Stimulated activated naive CD8-positive, alpha-beta T cell treated with anti-CD3 and anti-CD28 coated beads, Interleukin-15, amount 100 ng/mL, for 72 hours (primary cell): ENCODE measurements around the gene CCDC191.

ENCODE experiments used
- ATAC-seq: fragments of 150-1000 bp; cut with Tn5 transposase; 2 replicates; pipeline ENCODE4 v1.10.0; 2021; ENCODE audit warnings: mild to moderate bottlenecking, moderate library complexity
- DNase-seq, 2 donors: peaks; one replicate each; pipeline ENCODE4 v3.0.0; 2021 to 2022
- H3K27ac Mint-ChIP-seq, 2 donors: one replicate each; pipeline ENCODE4 v1.8.0; 2022; ENCODE audit warnings: mild to moderate bottlenecking in 2 of 2, mixed read lengths in 2 of 2, moderate library complexity in 2 of 2
- H3K27me3 Mint-ChIP-seq: one replicate; pipeline ENCODE4 v1.8.0; 2022; ENCODE audit warnings: mixed read lengths
- H3K4me1 Mint-ChIP-seq: one replicate; pipeline ENCODE4 v1.8.0; 2022; ENCODE audit warnings: mild to moderate bottlenecking, mixed read lengths
- H3K4me3 Mint-ChIP-seq, 2 donors: one replicate each; pipeline ENCODE4 v1.8.0; 2022; ENCODE audit warnings: mild to moderate bottlenecking in 2 of 2, mixed read lengths in 2 of 2, moderate library complexity in 1 of 2
- H3K9me3 Mint-ChIP-seq, 2 donors: one replicate each; pipeline ENCODE4 v1.8.0; 2022; ENCODE audit warnings: mixed read lengths in 2 of 2

Gene CCDC191

DNA sequence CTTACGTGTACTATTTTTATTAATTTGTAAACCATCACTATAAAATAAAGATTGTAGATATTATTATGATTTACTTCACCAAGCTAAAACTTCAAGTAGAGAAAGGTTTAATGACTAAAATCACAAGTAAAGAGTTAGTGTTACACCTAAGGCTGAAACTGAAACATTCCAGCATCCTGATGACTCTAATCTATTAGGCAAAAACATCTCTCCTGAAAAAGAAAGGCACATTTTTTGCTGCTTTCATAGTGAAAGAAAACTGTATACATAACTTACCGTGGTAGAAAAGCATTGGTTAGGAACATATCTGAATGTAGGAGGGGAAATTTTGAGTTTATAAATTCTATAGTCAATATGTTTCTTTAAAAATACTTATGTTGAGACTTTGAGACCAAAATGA, 35.4 kb downstream of the CCDC191 start:
- Mint-ChIP-seq H3K9me3 (no peaks in the 10 kb centered on the region), H3K4me1 (peaks cover 5% of the 10 kb centered on the region), H3K27me3 (no peaks in the 10 kb centered on the region), H3K4me3 (peak overlapping the region in 1 of 2 donors; percentile 20), H3K27ac (no peak overlapping the region)
- no peak for DNase-seq
- ATAC-seq: peak; percentile 61

DNA sequence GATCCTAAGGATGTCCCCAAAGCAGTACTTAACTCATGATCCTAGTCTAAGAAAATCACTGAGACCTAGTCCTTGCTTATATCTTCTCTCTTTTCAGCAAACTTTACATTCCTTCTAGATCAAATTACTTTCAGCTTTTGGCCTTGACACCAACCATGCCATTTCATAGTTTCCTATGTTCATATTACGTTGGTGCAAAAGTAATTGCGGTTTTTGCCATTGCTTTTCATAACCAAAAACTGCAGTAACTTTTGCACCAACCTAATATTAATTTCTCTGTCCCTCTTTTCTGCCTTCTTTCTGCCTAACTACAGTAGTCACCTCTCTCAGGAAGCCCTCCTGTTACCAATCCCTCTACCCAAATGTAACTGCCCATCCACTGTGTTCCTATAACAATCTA, 36.8 kb downstream of the CCDC191 start:
- DNase-seq (no peak), ATAC-seq (no peak)
- H3K9me3 Mint-ChIP-seq: no peaks in the 10 kb centered on the region
- no peak overlapping the region for H3K27ac Mint-ChIP-seq
- no peaks in the 10 kb centered on the region for H3K27me3 Mint-ChIP-seq
- peaks cover 5% of the 10 kb centered on the region for H3K4me1 Mint-ChIP-seq
- no peak overlapping the region for H3K4me3 Mint-ChIP-seq

- DNase-seq (no peak), ATAC-seq (no peak)
- H3K27me3 Mint-ChIP-seq: no peaks in the 10 kb centered on the region
- H3K9me3 Mint-ChIP-seq: no peaks in the 10 kb centered on the region
- no peak overlapping the region for H3K4me3 Mint-ChIP-seq
- no peaks in the 10 kb centered on the region for H3K4me1 Mint-ChIP-seq
- no peak overlapping the region for H3K27ac Mint-ChIP-seq
These were observed 42.1 kb downstream of the CCDC191 start for GRCh38 chr3:114014211-114014610.

GRCh38 chr3:114011059-114011797, 45.1 kb downstream of the CCDC191 start:
- no peak overlapping the region for H3K4me3 Mint-ChIP-seq
- DNase-seq: no peak

DNA sequence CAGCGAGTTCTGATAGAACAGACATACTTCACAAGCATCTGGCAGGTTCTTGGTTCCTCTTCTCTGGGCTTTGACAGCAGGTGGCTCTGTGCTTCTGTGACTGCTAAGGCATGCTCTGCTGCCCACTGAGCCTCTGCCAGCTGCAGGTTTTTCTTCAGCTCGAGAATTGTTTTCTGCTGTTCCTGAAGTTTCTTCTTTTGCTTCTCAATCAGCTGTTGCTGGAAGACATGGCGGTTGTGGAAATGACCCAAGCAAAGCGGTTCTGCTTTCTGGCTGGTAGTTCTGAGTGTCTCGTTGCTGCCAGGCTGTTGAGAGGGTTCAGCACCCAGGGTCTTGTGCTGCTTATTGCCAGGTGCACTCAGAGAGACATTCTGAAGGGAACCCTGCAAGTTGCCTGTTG, 50.8 kb downstream of the CCDC191 start:
- H3K27ac Mint-ChIP-seq: no peak overlapping the region
- H3K9me3 Mint-ChIP-seq: no peaks in the 10 kb centered on the region
- no peak for DNase-seq
- H3K4me3 Mint-ChIP-seq: no peak overlapping the region
- no peaks in the 10 kb centered on the region for H3K4me1 Mint-ChIP-seq
- no peaks in the 10 kb centered on the region for H3K27me3 Mint-ChIP-seq
- ATAC-seq: no peak

More at GRCh38 chr3:114011059-114011797, 45.1 kb downstream of the CCDC191 start:
- H3K4me1 Mint-ChIP-seq: no peaks in the 10 kb centered on the region
- no peak for ATAC-seq
- no peaks in the 10 kb centered on the region for H3K9me3 Mint-ChIP-seq
- H3K27me3 Mint-ChIP-seq: no peaks in the 10 kb centered on the region
- H3K27ac Mint-ChIP-seq: no peak overlapping the region

DNA sequence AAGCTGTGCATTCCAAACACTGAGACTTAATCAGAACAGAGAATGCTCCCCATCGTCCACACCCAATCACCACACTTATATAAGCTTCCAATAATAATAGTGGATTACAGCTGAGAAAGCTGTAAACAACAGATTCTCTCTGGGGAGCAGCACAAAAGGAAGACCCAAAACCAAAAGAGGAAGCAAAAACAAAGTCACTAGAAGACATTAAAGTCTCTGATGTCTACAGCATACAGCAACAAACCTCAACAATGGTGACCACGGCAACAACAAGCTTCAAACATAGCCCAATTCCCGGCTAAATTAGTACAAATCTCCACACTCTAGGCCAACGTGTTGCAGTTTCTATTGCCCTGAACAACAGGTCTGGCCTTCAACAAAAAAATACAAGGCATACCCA, 70.8 kb downstream of the CCDC191 start:
- Mint-ChIP-seq H3K4me1 (no peaks in the 10 kb centered on the region), H3K27ac (peak overlapping the region in 1 of 2 donors; percentile 88), H3K9me3 (no peaks in the 10 kb centered on the region), H3K27me3 (no peaks in the 10 kb centered on the region), H3K4me3 (no peak overlapping the region)
- DNase-seq (no peak), ATAC-seq (no peak)

DNA sequence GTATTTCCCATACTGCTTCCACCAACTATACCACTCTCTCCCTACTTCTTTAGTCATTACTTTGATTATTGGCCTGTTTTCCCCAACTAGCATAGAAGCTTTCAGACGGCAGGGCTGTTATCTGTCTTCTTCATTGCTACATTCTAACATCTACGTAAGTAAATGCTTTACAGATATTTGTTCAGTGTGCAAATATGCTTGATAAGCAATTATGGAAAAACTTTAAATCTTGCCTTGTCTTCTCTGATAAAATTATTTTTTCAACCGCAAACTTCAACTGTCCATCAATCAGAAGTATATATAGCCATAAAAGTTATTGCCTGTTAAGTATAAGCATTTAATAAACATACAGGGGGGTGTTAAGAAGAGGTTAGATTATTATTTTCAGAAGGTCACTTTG, 72.8 kb downstream of the CCDC191 start:
- no peak overlapping the region for H3K4me3 Mint-ChIP-seq
- no peak overlapping the region for H3K27ac Mint-ChIP-seq
- no peaks in the 10 kb centered on the region for H3K9me3 Mint-ChIP-seq
- no peak for ATAC-seq
- no peaks in the 10 kb centered on the region for H3K27me3 Mint-ChIP-seq
- DNase-seq: no peak
- H3K4me1 Mint-ChIP-seq: no peaks in the 10 kb centered on the region

- no peak overlapping the region for H3K4me3 Mint-ChIP-seq
- no peak overlapping the region for H3K27ac Mint-ChIP-seq
- no peaks in the 10 kb centered on the region for H3K4me1 Mint-ChIP-seq
- ATAC-seq: no peak
- H3K27me3 Mint-ChIP-seq: no peaks in the 10 kb centered on the region
- DNase-seq: no peak
- no peaks in the 10 kb centered on the region for H3K9me3 Mint-ChIP-seq
These were observed 74.5 kb downstream of the CCDC191 start for GRCh38 chr3:113981803-113982202.

DNA sequence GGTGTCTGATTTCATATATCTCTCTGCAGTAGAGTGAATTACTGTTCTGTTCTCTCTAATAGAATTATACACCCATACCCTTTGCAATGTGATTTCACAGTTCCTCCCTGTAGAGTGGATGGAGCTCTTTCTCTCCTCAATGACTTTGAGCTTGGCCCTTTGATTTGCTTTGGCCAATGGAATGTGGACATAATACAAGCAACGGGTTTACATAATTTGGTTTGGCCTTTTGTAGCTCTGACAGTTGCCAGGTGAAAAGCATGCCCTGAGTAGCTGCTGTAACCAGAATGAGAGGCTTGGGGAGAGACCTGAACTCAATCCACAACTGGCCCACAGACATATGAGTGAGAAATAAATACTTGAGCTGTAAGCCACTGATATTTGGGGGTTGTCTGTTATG, 76.4 kb downstream of the CCDC191 start:
- DNase-seq: no peak
- Mint-ChIP-seq H3K27ac (no peak overlapping the region), H3K4me3 (no peak overlapping the region), H3K4me1 (no peaks in the 10 kb centered on the region), H3K27me3 (no peaks in the 10 kb centered on the region), H3K9me3 (no peaks in the 10 kb centered on the region)
- no peak for ATAC-seq

GRCh38 chr3:113977822-113978221, 78.5 kb downstream of the CCDC191 start:
- H3K9me3 Mint-ChIP-seq: peaks cover 10 to 13% of the 10 kb centered on the region in 2 donors
- no peaks in the 10 kb centered on the region for H3K27me3 Mint-ChIP-seq
- H3K4me1 Mint-ChIP-seq: no peaks in the 10 kb centered on the region
- DNase-seq (no peak), ATAC-seq (no peak)
- H3K4me3 Mint-ChIP-seq: no peak overlapping the region
- H3K27ac Mint-ChIP-seq: no peak overlapping the region

DNA sequence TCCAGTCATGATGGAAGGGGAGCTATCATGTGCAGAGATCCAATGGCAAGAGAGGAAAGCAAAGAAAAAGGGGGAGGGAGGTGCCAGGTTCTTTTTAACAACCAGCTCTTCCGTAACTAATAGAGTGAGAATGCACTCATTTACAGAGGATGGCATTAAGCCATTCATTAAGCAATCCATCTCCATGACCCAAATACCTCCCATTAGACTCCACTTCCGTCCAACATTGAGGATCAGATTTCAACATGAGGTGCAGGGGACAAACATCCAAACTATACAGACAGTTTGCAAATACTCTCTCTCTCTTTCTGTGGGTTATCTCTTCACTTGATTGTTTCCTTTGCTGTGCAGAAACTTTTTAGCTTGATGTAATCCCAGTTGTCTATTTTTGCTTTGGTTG, 87.3 kb downstream of the CCDC191 start:
- Mint-ChIP-seq H3K9me3 (peaks cover 30 to 31% of the 10 kb centered on the region in 2 donors), H3K4me1 (no peaks in the 10 kb centered on the region), H3K27me3 (no peaks in the 10 kb centered on the region), H3K4me3 (no peak overlapping the region), H3K27ac (no peak overlapping the region)
- DNase-seq (no peak), ATAC-seq (no peak)

GRCh38 chr3:113966172-113966571, 90.2 kb downstream of the CCDC191 start:
- ATAC-seq (no peak), DNase-seq (no peak)
- Mint-ChIP-seq H3K27ac (no peak overlapping the region), H3K27me3 (no peaks in the 10 kb centered on the region), H3K4me3 (no peak overlapping the region), H3K4me1 (no peaks in the 10 kb centered on the region), H3K9me3 (peaks cover 4 to 6% of the 10 kb centered on the region in 2 donors)

DNA sequence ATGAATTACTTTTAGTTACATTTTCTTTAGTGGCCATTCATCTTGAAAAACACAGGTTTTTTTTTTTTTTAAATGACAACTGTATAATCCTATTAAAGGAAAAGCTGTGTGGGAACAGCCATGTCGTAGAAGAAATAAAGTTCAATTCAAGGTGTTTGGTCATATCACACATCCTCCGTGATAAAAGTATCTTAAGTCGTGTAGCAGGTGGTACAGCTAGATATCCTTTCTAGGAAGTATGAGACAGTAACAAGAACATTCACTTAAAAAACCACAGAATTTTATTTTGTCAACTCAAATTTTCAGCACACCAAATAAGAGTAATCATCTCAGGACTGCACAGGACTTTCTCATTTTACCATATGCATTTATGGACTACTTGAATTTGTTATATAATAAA, 92.4 kb downstream of the CCDC191 start:
- Mint-ChIP-seq H3K4me1 (no peaks in the 10 kb centered on the region), H3K9me3 (no peaks in the 10 kb centered on the region), H3K27ac (no peak overlapping the region), H3K4me3 (no peak overlapping the region), H3K27me3 (no peaks in the 10 kb centered on the region)
- ATAC-seq (no peak), DNase-seq (no peak)

- no peak for DNase-seq
- Mint-ChIP-seq H3K27me3 (peaks cover 19% of the 10 kb centered on the region), H3K27ac (no peak overlapping the region), H3K4me1 (peaks cover 13% of the 10 kb centered on the region), H3K9me3 (no peaks in the 10 kb centered on the region), H3K4me3 (no peak overlapping the region)
- ATAC-seq: no peak
These were observed 102.1 kb downstream of the CCDC191 start for GRCh38 chr3:113954091-113954685.

- DNase-seq: no peak
- peaks cover 18% of the 10 kb centered on the region for H3K4me1 Mint-ChIP-seq
These were observed 102.6 kb downstream of the CCDC191 start for GRCh38 chr3:113953677-113954076.

DNA sequence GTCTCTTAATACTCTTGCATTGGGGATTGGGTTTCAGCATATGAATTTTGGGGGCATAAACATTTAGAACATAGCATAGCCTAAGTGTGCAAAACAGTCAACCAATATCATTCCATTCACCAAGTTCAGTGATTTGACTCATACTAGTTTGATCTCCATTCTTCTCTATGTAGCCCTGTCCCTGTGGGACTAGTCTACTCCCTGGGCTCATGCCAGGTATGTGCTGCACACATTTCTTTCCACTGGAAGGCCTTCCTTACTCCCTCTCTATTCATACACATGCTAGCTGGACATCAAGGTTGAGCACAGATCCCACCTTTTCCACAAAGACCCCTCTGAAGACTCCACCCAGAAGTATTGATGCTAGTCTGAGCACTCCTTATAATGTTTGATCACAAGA, 103.4 kb downstream of the CCDC191 start:
- Mint-ChIP-seq H3K4me1 (peaks cover 21% of the 10 kb centered on the region), H3K27me3 (peaks cover 28% of the 10 kb centered on the region), H3K9me3 (no peaks in the 10 kb centered on the region)

More at GRCh38 chr3:113953677-113954076, 102.6 kb downstream of the CCDC191 start:
- H3K9me3 Mint-ChIP-seq: no peaks in the 10 kb centered on the region
- H3K4me3 Mint-ChIP-seq: no peak overlapping the region
- H3K27ac Mint-ChIP-seq: no peak overlapping the region
- peaks cover 24% of the 10 kb centered on the region for H3K27me3 Mint-ChIP-seq
- ATAC-seq: no peak

More for the DNA sequence above, 103.4 kb downstream of the CCDC191 start:
- no peak for DNase-seq
- no peak overlapping the region for H3K4me3 Mint-ChIP-seq
- ATAC-seq: no peak
- H3K27ac Mint-ChIP-seq: no peak overlapping the region
